Sciatic nerve (tissue), 2 donors: ENCODE data around the gene AK5. TPM values are rescaled to one million over a fixed set of nuclear protein-coding genes. Genes with fewer than 3 reads are reported as not detected.

ENCODE experiments used
- ATAC-seq: fragments of 200-7000 bp; cut with Tn5 transposase; one replicate; pipeline ENCODE4 v1.9.1; 2020; ENCODE audit warnings: mild to moderate bottlenecking, moderate library complexity
- DNase-seq: peaks from one replicate; pipeline ENCODE4 v3.0.0-alpha.2; 2020; ENCODE audit warnings: low spot score
- intact Hi-C: fragments of 100-400 bp; cut with DNase I; formaldehyde crosslinking; loops from one replicate; pipeline ENCODE4 v1.14.2; 2022
- total RNA-seq: library from RNA; stranded (reverse); fragmentation: NEBNext Ultra II Directional; extraction: Animal tissue kit (Norgen Biotek cat#: 25700); gene quantifications from one replicate; pipeline ENCODE4 v1.2.1, GENCODE V29; 2021
- donor health status: DM: no; HTN: no; CAD: no.
- donor health status: DM: no; HTN: no; CAD: no.

Gene AK5
- total RNA-seq, 1 donor from 2014 or later = 47.1 TPM

DNA sequence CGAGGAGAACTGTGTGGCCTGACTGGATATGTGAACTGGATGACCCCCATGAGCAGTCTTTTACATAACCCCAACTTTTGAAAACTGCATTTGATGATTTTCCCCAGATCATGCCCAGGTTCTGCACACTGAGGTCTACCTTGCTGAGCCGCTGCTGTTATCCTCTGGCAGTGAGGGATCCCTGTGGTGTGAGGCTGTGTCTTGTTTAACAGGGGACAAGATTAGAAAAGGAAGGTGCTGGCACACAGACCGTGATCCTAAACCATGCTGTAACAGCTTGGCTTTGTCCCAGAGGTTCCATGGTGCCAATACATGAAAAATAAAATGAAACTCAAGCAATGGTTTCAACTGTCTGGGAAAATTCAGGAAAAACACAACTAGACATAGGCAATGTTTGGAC is 266.5 kb downstream of the AK5 start:
- no peak for ATAC-seq
- intact Hi-C loops = no loop called here
- no peak for DNase-seq

DNA sequence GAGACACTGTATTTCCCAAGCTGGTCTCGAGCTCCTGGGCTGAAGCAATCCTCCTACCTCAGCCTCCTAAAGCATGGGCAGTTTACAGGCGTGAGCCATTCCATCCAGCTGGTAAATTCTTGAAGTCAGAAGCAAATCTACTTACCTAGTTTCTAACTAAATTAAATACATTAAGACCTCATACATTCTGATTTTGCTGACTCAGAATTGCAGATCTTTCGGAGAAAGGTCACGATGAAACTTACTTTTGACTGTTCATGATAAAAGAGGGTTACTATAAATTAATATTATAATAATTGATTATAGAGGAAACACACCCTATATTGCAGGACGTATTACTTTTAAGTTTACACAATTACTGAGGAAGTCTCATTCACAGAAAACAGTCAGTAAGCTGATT is 268.3 kb downstream of the AK5 start:
- DNase-seq = no peak
- ATAC-seq = no peak
- intact Hi-C loops = no loop called here

DNA sequence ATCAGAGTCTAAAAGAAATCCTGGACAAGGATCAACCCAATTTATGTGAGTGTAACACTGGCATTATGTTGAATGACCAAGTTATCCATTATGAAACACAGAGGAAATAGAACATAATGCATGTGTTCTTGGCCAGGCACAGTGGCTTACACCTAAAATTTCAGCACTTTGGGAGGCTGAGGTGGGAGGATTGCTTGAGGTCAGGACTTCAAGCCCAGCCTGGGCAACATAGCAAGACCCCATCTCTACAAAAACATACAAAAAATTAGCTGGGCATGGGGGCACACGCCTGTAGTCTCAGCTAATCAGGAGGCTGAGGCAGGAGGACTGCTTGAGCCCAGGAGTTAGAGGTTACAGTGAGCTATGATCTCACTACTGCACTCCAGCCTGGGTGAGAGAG is 270.8 kb downstream of the AK5 start:
- intact Hi-C loops = no loop called here
- ATAC-seq = no peak
- DNase-seq = no peak

DNA sequence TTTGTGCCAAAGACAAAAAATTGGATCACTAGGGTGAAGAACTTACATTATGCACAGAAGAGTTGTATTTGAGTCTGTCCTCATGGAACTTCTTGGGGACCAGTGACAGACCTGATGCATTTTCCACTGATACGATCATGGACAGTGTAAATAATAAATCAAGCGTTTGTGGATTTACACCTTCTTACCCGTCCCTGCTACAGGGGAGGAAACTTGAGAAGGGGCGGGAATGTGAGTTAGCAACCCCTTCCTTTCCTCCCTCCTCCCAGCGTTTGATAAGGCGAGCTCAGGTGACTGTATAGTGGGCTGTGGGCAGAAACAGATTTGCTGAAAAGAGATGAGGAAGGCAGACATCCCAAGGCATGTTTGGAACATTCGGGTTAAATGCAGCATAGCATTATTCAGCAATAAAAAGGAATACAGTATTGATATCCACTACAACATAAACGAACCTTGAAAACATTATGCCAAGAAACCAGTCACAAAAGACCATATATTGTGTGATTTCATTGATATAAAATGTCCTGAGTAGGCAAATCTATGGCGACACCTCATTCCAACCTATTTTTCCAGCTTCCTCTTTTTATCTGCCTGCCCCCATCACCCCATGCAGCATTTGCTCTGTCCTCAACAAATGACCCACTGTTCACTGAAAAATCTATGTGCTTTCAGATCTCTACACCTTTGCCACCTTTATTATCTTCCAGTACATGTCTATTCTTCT is 271.9 kb downstream of the AK5 start:
- DNase-seq = no peak
- intact Hi-C loops = no loop called here
- ATAC-seq = no peak

DNA sequence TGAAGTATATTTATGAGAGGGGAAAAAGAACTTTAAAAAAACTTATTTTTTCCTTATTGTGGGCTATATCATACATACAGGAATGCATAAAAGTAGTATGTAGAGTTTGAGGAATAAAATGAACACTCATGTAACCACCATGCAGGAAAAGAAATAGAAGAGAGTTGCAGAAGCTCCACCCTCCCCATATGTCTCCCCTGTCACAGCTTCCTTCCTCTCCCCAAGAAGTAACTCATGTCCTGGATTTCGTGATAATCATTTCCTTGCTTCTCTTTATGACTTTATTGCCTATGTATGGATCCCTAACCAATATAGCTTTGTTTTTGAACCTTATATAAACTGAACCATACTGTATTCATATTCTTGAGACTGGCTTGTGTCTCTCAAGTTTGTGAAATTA is 274.2 kb downstream of the AK5 start:
- ATAC-seq = no peak
- intact Hi-C loops = no loop called here
- DNase-seq = no peak

DNA sequence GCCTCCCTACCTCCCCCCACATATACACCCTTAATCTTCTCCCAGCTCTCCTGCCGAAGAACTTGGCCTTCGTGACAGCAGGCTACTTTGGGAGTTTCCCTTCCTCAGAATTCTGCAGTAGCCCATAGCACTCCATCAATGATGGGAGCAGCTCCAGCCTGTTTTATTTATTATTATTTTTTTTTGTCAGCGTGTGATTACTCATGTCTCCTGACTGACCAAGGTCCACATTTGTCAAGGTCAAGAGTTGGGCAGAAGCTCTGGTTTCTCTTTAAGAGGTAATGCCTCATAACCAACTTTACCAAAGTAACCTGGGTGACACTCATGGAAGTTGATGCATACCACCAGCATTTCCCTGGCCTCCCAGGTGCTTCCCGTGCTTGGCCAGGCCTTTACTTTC is 275.2 kb downstream of the AK5 start:
- intact Hi-C loops = no loop called here
- no peak for DNase-seq
- ATAC-seq = no peak

DNA sequence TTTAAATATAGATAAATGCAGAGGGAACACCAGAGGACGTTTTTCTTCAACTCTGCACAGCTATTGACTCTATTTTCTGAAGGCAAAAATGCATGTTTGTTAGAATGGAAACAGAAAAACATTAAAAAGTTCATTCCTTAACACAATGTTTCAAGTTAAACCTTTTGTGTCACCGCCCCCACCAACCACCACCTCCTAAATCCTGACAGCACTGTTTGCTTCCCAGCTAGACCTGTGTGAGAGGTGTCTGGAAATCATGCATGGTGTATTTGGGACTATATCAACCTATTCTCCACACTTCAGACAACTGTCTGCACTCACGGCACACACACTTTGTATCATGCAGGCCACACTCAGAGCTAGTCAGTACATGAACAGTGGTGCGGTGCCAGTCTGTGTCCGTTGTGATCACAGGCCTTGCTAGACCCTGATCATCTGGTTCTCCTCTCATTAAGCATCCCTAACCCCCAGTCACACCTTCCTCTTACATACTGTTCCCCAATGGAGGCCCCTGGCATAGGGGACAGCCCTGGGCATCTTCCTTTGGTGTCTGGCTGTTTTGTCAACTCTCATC is 276.9 kb downstream of the AK5 start:
- no peak for DNase-seq
- intact Hi-C loops = no loop called here
- ATAC-seq = no peak

DNA sequence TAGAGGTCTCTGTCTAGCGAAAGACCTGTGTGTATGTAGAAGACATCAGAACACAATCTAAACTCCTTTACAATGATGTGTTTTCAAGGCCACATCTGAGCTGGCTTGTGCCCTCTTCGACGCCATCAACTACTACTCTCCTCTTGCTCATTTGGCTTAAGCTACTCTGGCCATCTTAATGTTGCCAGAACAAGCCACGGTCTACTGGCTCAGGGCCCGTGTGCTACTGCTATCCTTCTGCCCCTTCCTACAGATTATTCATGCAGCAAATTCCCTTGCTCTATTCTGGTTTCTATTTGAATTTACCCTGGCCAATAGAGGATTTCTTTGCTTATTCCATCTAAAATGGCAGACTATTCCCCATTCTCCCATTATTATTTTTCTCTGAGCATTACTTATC is 278.9 kb downstream of the AK5 start:
- intact Hi-C loops = no loop called here
- DNase-seq (no peak), ATAC-seq (no peak)

DNA sequence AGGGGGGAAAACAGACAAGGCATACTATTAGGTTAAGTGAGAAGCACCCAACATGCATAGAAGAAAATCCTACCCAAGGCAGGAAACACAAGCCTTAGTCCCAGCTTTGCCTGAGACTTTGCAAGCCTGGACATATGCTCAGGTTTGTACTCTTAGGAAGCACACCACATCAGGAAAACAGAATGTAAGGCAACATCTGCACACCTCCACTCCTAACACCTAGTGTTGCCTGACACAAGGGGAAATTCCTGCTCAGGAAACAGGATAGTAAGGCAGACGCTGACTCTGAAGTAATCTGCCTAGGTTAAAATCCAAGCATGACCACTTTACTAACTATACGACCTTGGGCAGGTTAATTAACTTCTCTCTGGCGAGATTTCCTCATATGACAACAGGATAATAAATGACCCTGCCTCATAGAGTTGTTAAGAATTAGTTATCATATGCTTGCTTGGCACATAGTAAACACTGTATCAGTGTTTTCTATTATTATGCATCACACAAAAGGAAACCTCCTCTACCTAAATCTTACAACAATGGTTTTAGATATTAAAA is 280.9 kb downstream of the AK5 start:
- DNase-seq (no peak), ATAC-seq (no peak)
- intact Hi-C loops = no loop called here

DNA sequence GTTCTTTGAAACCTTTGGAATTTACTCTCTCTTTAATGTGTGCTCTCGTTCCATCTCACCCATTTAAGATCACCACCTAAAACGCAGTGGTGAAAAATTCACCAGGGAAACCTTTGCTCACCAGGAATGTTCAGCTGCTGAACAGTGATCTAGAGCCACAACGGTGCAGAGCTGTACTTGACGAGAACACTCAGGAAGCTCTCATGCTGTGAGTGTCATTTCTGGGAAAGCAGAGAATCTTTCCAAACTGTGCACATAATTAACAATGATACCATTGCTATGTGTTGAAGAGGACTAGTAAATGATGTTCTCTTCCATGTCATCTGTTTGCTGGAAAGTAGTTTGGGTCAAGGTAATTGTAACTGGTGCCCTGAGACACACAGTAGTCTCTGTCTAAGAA is 283.5 kb downstream of the AK5 start:
- DNase-seq (no peak), ATAC-seq (no peak)
- intact Hi-C loops = no loop called here

DNA sequence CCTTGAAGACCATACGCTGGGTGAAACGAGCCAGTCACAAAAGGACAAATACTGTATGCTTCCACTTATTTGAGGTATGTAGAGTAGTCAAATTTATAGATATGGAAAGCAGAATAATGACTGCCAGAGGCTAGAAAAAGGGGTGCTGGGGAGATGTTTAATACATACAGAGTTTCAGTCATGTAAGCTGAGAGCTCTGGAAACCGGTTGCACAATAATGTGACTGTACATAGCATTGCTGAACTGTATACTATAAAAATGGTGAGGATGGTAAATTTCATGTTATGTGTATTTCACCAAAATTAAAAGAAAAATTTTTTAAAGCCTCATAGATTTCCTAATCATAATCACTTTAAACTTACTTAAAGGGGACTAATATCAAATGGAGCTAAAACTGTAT is 289.8 kb downstream of the AK5 start:
- intact Hi-C loops = no loop called here
- ATAC-seq = no peak
- no peak for DNase-seq

DNA sequence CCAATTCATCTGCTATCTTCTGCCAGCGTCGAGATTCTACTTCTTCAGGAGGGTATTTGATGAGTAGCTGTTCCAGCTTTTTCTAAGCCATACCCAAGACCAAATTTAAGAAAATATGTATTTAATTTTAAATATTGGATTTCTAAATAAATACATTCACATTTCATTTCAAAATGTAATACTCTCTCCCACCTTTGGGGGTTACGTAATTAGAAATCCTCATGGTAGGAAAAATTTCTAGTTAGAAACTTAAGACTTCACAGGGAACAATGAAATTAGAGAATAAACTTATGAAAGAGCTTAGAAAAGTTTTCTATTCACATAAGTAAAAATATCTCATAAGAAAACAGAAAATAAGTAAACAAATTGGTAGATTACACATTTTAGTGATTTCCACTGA is 297.7 kb downstream of the AK5 start:
- DNase-seq (no peak), ATAC-seq (no peak)
- intact Hi-C loops = no loop called here

DNA sequence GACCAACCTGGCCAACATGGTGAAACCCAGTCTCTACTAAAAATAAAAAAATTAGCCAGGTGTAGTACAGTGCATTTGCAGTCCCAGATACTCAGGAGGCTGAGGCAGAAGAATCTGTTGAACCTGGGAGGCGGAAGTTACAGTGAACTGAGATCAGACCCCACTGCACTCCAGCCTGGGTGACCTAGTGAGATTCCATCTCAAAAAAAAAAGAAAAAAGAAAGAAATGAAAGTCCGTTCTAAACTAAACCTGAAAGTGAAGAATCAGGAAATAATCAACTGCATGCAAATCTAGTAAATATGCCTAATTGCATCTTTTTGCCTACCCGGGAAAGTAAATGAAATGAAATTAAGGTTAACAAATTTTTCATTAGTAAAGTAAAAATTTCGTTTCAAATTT is 301.1 kb downstream of the AK5 start:
- DNase-seq (no peak), ATAC-seq (no peak)
- intact Hi-C loops = no loop called here

DNA sequence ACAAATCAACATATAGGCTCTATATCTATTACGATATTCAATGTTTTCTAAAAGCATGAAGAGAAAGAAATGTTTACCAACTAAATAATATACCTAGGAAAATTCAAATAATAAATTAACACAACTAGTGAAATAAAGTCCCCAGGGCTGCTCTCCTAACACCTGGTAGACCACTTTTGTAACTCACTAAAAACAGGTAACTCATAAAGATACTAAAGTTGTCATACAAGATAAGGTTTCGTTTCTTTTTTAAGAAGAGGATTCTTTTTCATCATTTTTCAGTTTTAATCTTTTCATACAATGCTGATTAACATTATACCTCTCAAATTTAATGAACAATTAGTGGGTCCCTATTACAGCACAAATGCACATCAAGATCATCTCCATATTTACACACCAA is 301.7 kb downstream of the AK5 start:
- intact Hi-C loops = no loop called here
- no peak for ATAC-seq

DNA sequence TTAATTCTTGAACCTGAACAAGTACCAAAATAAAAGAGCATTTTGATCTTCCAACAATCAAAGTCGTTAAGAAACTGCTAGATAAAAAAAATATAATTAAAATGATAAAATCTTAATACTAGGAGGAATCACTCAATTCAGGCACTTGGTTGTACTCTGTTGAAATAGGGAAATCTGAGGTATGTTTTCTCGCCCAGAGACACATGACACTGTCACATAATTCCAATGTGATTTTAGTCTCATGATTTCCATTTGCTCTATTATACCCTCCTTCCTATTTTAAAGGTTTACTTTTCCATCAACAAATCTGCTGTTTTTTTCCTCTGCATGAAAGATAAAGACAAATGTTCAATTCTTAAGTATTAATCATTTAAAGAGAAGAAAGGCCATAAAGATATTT is 303.1 kb downstream of the AK5 start:
- intact Hi-C loops = no loop called here
- no peak for DNase-seq
- no peak for ATAC-seq

More for the DNA sequence above, 301.7 kb downstream of the AK5 start:
- DNase-seq = no peak

DNA sequence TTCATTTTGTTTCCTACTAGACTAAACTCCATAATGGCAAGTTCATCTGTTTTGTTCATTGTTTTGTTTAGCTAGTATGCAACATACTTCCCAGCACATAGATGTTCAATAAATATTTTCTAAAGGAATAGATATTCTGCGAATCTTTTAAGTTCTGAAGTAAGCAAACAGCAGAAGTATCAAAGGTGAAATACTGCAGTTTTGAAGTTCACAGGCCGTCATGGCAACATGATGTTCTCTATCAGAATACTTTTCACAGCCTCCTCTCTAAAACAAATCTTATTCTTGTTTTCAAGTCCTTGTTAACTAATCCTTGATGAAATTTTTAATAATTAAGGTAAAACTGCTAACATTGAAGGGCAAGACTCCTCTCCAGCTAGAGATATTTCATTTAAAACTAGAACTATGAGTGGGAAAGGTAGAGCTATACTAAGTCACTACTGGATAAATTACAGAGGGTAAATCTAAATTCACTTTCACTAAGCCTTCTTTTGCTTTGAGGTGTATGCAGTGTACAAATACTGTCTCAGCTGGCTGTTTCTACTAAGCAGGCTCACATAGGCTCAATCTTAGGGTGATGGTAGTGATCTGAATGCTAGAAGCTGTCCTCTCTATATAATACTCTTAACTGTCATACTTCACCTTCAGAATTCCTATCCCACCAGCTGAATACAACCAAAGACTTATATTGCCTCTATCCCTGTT is 303.9 kb downstream of the AK5 start:
- DNase-seq = no peak
- intact Hi-C loops = no loop called here
- ATAC-seq = no peak

DNA sequence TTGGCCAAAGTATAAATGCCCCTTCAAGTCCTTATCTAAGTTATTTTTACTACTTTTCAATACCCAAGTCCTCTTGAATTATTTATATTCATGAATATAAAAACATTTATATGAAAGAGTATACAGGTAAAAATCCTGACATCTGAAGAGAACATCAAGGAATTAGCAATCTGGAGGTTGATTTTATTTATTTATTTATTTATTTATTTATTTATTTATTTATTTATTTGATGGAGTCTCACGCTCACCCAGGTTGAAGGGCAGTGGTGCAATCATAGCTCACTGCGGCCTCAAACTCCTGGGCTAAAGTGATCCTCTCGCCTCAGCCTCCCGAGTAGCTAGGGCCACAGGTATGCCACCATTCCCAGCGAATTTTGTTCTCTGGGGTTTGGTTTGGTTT is 307.4 kb downstream of the AK5 start:
- intact Hi-C loops = no loop called here
- DNase-seq = no peak
- ATAC-seq = no peak

DNA sequence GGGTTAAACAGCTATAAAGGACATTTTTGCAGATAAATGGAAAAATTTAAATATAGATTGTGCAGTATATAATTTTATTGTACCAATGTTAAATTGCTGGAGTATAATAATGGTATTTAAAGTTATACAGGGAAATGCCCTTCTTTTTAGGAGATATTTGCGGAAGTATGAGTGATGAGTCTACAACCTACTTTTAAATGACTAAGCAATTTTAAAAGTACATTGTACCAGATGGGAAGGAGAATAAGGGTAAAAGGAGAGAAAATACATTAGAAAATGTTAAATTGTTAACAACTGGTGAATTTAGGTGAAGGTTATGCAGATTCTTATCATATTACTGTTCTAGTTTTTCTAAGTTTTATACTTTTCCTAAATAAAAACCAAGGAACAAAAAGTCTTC is 308.8 kb downstream of the AK5 start:
- intact Hi-C loops = no loop called here
- DNase-seq (no peak), ATAC-seq (no peak)

DNA sequence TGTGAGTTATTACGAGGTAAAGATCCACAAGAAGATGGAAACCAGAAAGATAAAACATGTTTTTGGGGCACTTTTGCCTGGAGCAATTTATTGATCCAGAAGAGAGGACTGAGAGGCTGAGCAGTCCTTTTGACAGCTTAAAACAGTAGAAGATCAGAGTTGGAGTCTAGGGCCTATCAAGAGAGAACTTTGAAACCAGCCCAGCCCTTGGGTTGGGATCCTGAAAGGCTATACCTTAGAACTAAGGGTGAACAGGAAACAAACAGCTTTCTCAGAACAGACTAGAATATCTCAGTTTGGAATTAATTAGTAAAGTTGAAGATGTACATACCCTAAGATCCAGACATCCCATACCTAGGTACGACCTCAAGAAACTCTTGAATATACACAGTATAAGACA is 311.1 kb downstream of the AK5 start:
- intact Hi-C loops = no loop called here
- ATAC-seq = no peak
- DNase-seq = no peak

DNA sequence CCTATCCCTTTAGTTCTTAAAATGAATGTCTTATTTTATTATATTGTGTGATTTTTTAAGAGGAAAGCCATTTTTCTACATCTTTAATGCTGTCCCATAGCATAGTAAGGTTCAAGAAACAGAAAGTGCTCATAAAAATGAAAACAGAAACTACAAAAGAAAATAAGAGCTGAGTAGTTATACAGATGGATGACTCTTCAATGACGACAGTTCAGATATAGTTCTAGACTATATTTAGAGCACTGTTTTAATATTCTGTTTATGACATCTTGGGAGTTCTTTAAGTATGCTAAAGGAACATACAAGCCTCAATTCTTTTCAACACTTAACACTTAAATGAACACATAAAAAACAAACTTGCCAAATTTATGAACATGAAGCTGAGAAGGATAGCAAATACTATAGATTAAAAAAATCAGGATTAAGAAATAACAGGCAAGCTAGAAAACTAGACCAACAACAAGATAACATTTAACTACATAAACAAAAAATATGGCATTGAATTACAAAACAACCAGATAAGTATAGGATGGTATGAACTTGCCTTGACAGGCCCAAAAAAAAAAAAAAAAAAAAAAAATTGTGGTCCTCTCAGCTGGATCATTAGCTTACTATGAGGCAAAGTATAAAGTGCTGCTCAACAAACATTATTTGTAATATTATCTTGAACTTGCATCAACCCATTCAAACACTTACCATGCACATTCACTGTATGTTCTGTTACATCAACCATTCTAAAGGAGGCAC is 312.7 kb downstream of the AK5 start:
- intact Hi-C loops = no loop called here
- no peak for ATAC-seq
- no peak for DNase-seq
